Measurements from ENCODE around the gene GFOD1.

Gene GFOD1

DNA sequence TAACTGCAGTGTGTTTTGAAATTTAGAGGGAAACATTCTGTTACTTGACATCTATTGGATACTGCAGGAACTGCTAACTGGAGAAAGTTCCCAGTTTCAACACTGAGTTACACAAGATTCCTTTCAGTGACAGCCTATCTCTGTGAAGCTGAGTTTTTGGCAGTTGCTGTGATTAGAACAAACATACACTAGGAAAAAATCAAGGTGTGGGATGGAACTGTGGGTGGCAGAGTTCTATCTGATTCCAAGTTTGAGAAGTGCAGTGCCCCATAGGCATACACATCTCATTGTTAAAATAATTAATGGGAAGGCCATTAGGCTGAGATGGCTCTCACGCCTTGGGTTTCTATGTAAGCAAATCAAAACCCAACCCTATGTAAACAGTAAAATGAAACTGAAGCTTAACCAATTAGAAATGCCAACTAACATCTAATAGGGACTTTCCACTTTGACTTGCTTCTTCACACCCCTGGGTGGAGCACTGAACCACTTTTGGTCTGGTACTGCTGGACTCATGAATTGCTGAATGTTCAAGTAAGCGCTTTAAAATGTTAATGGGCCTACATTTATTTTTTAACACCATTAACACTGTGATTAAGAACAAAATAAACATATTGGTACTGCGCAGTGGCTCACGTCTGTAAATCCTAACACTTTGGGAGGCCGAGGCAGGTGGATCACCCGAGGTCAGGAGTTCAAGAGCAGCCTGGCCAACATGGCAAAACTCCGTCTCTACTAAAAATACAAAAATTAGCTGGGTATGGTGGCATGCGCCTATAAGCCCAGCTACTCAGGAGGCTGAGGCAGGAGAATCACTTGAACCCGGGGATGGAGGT is 103.9 kb downstream of the GFOD1 start:
- Histone ChIP-seq H3K4me3 (ENCODE audit: low read depth, low read length) (no peak overlapping the region), H3K27me3 (ENCODE audit: control insufficient read depth, insufficient read depth, low read length) (no peaks in the 10 kb centered on the region), H3K4me1 (ENCODE audit: control insufficient read depth, insufficient read depth, low read length) (peaks cover 16% of the 10 kb centered on the region), H3K9me3 (ENCODE audit: control insufficient read depth, insufficient read depth, low read depth, low read length) (no peaks in the 10 kb centered on the region), H3K27ac (ENCODE audit: low read depth, low read length) (no peak overlapping the region), H3K36me3 (ENCODE audit: control insufficient read depth, insufficient read depth, low read length) (no peaks in the 10 kb centered on the region), H3K9ac (ENCODE audit: low read length) (no peak overlapping the region)

- Histone ChIP-seq H3K27ac (ENCODE audit: low read depth, low read length) (no peak overlapping the region), H3K27me3 (ENCODE audit: control insufficient read depth, insufficient read depth, low read length) (no peaks in the 10 kb centered on the region), H3K4me1 (ENCODE audit: control insufficient read depth, insufficient read depth, low read length) (peaks cover 16% of the 10 kb centered on the region), H3K9me3 (ENCODE audit: control insufficient read depth, insufficient read depth, low read depth, low read length) (no peaks in the 10 kb centered on the region), H3K36me3 (ENCODE audit: control insufficient read depth, insufficient read depth, low read length) (no peaks in the 10 kb centered on the region), H3K4me3 (ENCODE audit: low read depth, low read length) (no peak overlapping the region), H3K9ac (ENCODE audit: low read length) (no peak overlapping the region)
These were observed 106.6 kb downstream of the GFOD1 start for GRCh38 chr6:13380761-13381160.

DNA sequence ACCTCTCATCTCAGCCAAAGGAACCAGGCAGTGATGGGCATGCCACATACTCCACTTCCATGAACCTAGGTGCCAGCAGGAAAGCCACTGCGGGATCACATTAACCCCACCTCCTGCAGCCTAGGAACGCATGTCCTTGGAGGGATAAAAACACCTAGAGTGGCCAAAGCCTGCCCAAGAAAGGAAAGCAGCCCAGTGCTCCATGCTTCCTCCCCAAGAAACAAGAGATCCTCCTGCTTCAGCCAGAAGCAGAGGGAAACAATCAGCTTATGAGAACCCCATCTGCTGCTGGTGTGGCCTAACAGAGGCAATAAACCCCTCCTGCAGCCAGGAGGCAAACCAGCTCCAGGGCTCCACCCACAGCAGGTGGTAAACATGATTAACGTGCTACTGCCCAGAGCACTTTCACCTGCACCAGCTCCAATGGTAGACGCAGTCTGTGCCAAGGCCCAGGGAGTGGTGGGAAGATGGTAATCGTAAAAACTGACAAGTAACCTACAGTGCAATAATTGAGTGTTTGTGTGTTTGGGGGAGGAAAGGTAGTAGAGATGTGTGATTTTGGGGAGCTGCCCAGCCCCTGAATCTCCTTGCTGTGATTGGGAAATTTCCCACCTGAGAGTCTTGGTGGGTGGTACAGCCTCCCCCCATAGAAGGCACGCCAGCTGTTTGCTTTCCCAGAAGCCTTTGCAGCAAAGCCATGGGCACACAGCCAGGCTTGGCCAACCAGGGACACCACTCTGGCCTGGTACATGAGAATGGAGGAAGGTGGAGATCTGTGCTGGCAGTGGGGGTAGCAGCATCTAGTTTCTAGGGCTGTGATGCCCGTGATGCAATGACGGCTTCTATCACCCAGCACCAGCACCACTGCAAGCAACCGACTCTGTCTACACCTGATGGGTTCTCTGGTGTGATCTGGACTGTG is 108.5 kb downstream of the GFOD1 start:
- H3K4me3 ChIP-seq (ENCODE audit: low read depth, low read length), result no peak overlapping the region

GRCh38 chr6:13377054-13377758 is 110.2 kb downstream of the GFOD1 start:
- Histone ChIP-seq H3K27ac (ENCODE audit: low read depth, low read length) (no peak overlapping the region), H3K36me3 (ENCODE audit: control insufficient read depth, insufficient read depth, low read length) (no peaks in the 10 kb centered on the region), H3K27me3 (ENCODE audit: control insufficient read depth, insufficient read depth, low read length) (no peaks in the 10 kb centered on the region), H3K4me1 (ENCODE audit: control insufficient read depth, insufficient read depth, low read length) (peaks cover 16% of the 10 kb centered on the region), H3K4me3 (ENCODE audit: low read depth, low read length) (no peak overlapping the region), H3K9me3 (ENCODE audit: control insufficient read depth, insufficient read depth, low read depth, low read length) (no peaks in the 10 kb centered on the region), H3K9ac (ENCODE audit: low read length) (no peak overlapping the region)

More for the DNA sequence above, 108.5 kb downstream of the GFOD1 start:
- no peak overlapping the region for H3K27ac ChIP-seq (ENCODE audit: low read depth, low read length)
- no peaks in the 10 kb centered on the region for H3K36me3 ChIP-seq (ENCODE audit: control insufficient read depth, insufficient read depth, low read length)
- no peaks in the 10 kb centered on the region for H3K27me3 ChIP-seq (ENCODE audit: control insufficient read depth, insufficient read depth, low read length)
- no peak overlapping the region for H3K9ac ChIP-seq (ENCODE audit: low read length)
- H3K4me1 ChIP-seq (ENCODE audit: control insufficient read depth, insufficient read depth, low read length), result peaks cover 16% of the 10 kb centered on the region
- H3K9me3 ChIP-seq (ENCODE audit: control insufficient read depth, insufficient read depth, low read depth, low read length), result no peaks in the 10 kb centered on the region

DNA sequence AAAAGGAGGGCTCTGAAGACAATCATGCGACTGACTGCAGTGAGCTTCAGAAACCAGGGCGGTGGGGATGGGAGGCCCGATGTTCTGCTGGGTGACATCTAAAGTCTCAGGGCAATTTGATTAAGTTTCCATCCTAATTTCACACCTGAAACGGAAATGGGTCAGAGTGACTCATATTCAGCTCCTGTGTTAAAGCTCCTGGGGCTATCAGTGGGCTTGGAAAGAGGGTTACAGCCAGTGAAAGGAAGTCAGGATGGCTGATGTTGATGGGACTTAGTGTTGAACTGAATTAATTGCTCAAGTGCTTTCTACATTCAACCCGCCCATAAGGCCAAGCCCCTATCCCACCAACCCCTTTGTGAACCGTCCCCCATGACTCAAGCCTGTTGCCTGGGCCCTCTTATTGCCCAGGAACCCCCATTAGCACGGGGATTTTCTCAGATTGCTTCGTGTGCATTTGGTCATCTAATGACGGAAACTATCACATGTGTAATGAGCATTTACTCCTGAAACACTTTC is 112.0 kb downstream of the GFOD1 start:
- Histone ChIP-seq H3K9me3 (ENCODE audit: control insufficient read depth, insufficient read depth, low read depth, low read length) (no peaks in the 10 kb centered on the region), H3K4me3 (ENCODE audit: low read depth, low read length) (no peak overlapping the region), H3K36me3 (ENCODE audit: control insufficient read depth, insufficient read depth, low read length) (no peaks in the 10 kb centered on the region), H3K27ac (ENCODE audit: low read depth, low read length) (no peak overlapping the region), H3K27me3 (ENCODE audit: control insufficient read depth, insufficient read depth, low read length) (no peaks in the 10 kb centered on the region), H3K9ac (ENCODE audit: low read length) (no peak overlapping the region), H3K4me1 (ENCODE audit: control insufficient read depth, insufficient read depth, low read length) (peaks cover 6% of the 10 kb centered on the region)

- Histone ChIP-seq H3K4me1 (ENCODE audit: control insufficient read depth, insufficient read depth, low read length) (peaks cover 4% of the 10 kb centered on the region), H3K27ac (ENCODE audit: low read depth, low read length) (no peak overlapping the region), H3K9me3 (ENCODE audit: control insufficient read depth, insufficient read depth, low read depth, low read length) (no peaks in the 10 kb centered on the region), H3K9ac (ENCODE audit: low read length) (no peak overlapping the region), H3K36me3 (ENCODE audit: control insufficient read depth, insufficient read depth, low read length) (no peaks in the 10 kb centered on the region), H3K4me3 (ENCODE audit: low read depth, low read length) (no peak overlapping the region), H3K27me3 (ENCODE audit: control insufficient read depth, insufficient read depth, low read length) (no peaks in the 10 kb centered on the region)
These were observed 113.5 kb downstream of the GFOD1 start for GRCh38 chr6:13373919-13374318.

DNA sequence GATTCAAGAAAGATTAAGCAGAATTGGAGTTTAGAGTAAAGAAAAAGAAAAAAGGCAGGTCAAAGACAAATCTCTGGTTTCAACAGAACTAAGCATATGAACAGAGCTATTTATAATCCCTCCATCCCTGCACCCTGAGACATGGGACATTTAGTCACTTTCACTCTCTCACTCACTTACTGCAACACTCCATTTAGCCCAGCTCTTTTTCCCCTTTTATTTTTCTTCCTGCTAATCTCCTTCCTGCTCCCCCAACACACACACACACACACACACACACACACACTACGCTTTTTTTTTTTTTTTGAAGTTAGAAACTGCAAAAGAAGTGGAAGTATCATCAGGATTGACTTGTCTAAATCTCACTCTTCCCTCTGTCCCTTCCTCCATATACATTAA is 113.9 kb downstream of the GFOD1 start:
- no peak overlapping the region for H3K4me3 ChIP-seq (ENCODE audit: low read depth, low read length)

GRCh38 chr6:13372688-13373487 is 114.5 kb downstream of the GFOD1 start:
- no peak overlapping the region for H3K9ac ChIP-seq (ENCODE audit: low read length)
- no peaks in the 10 kb centered on the region for H3K27me3 ChIP-seq (ENCODE audit: control insufficient read depth, insufficient read depth, low read length)

More for the DNA sequence above, 113.9 kb downstream of the GFOD1 start:
- Histone ChIP-seq H3K36me3 (ENCODE audit: control insufficient read depth, insufficient read depth, low read length) (no peaks in the 10 kb centered on the region), H3K9ac (ENCODE audit: low read length) (no peak overlapping the region), H3K27me3 (ENCODE audit: control insufficient read depth, insufficient read depth, low read length) (no peaks in the 10 kb centered on the region), H3K27ac (ENCODE audit: low read depth, low read length) (no peak overlapping the region), H3K9me3 (ENCODE audit: control insufficient read depth, insufficient read depth, low read depth, low read length) (no peaks in the 10 kb centered on the region), H3K4me1 (ENCODE audit: control insufficient read depth, insufficient read depth, low read length) (no peaks in the 10 kb centered on the region; the same call in 1 of the 2 replicates)

GRCh38 chr6:13372076-13372475 is 115.3 kb downstream of the GFOD1 start:
- Histone ChIP-seq H3K4me1 (ENCODE audit: control insufficient read depth, insufficient read depth, low read length) (peaks cover 10% of the 10 kb centered on the region), H3K4me3 (ENCODE audit: low read depth, low read length) (no peak overlapping the region), H3K27ac (ENCODE audit: low read depth, low read length) (no peak overlapping the region), H3K9me3 (ENCODE audit: control insufficient read depth, insufficient read depth, low read depth, low read length) (no peaks in the 10 kb centered on the region), H3K27me3 (ENCODE audit: control insufficient read depth, insufficient read depth, low read length) (no peaks in the 10 kb centered on the region), H3K9ac (ENCODE audit: low read length) (no peak overlapping the region), H3K36me3 (ENCODE audit: control insufficient read depth, insufficient read depth, low read length) (no peaks in the 10 kb centered on the region)

More at GRCh38 chr6:13372688-13373487, 114.5 kb downstream of the GFOD1 start:
- Histone ChIP-seq H3K4me1 (ENCODE audit: control insufficient read depth, insufficient read depth, low read length) (peaks cover 2% of the 10 kb centered on the region; the same call in 1 of the 2 replicates), H3K36me3 (ENCODE audit: control insufficient read depth, insufficient read depth, low read length) (no peaks in the 10 kb centered on the region), H3K27ac (ENCODE audit: low read depth, low read length) (no peak overlapping the region), H3K4me3 (ENCODE audit: low read depth, low read length) (no peak overlapping the region), H3K9me3 (ENCODE audit: control insufficient read depth, insufficient read depth, low read depth, low read length) (no peaks in the 10 kb centered on the region)
